Pancreas (tissue), 10 donors: ENCODE measurements around the gene SV2C. TPM values are rescaled to one million over a fixed set of nuclear protein-coding genes. Genes with fewer than 3 reads are reported as not detected.

Source experiments
- ATAC-seq, 4 donors: fragments of 200-7000 bp; cut with Tn5 transposase; one replicate each; pipeline versions ENCODE4 v1.8.0 to v1.9.1; 2020; ENCODE audit warnings: mild to moderate bottlenecking in 4 of 4, moderate library complexity in 4 of 4
- DNase-seq, 6 donors: peaks; one replicate each; pipeline ENCODE4 v3.0.0-alpha.2; 2020
- FAIRE-seq: peaks from 2 replicates; lab custom pipeline; 2012; peaks lifted over from hg19 to GRCh38; lab: Jason Lieb, UNC
- H3K27ac ChIP-seq, 4 donors: fragments of 200-600 bp; sonication (generic); 1 replicate in 3 of 4; 2 replicates in 1 of 4; pipeline versions ENCODE4 v1.5.0 to v1.8.0; 2020
- H3K27me3 ChIP-seq, 4 donors: fragments of 200-600 bp; one replicate each; pipeline ENCODE4 v1.8.0; 2021
- H3K36me3 ChIP-seq, 3 donors: fragments of 200-600 bp; sonication (generic) in 1 of 3; one replicate each; pipeline versions ENCODE4 v1.5.0 to v1.8.0; 2020 to 2021
- H3K4me1 ChIP-seq, 3 donors: fragments of 200-600 bp; one replicate each; pipeline ENCODE4 v1.8.0; 2021
- H3K4me3 ChIP-seq, 4 donors: fragments of 200-600 bp; sonication (generic) in 2 of 4; one replicate each; pipeline versions ENCODE4 v1.5.0 to v1.8.0; 2020 to 2021
- H3K9me3 ChIP-seq, 4 donors: fragments of 200-600 bp; one replicate each; pipeline ENCODE4 v1.8.0; 2021
- WGBS, 2 donors: extraction: QIAGEN DNeasy Blood & Tissue Kit; methylation state at CpG; one replicate each; pipeline ENCODE4 v1.1.7; 2013; 5-methylcytosine and 5-hydroxymethylcytosine counted together
- intact Hi-C, 3 donors: fragments of 100-400 bp; cut with DNase I; formaldehyde crosslinking; loops; one replicate each; pipeline versions ENCODE4 v1.11.1 to v1.14.2; 2022
- polyA plus RNA-seq, 2 donors: library from polyadenylated mRNA; stranded (reverse); fragments of 200-250 nt; gene quantifications; one replicate each; pipeline ENCODE4 v1.2.3, GENCODE V29; 2013
- total RNA-seq, 6 donors: library from RNA; stranded (reverse); fragmentation: NEBNext Ultra II Directional in 4 of 6; extraction: Animal tissue kit (Norgen Biotek cat#: 25700) in 4 of 6; gene quantifications; one replicate each; pipeline versions ENCODE4 v1.2.1 to v1.2.4, GENCODE V29; 2021 to 2023
- TF ChIP-seq, protein P1 (sequence below), 4 donors: fragments of 200-600 bp; sonication (generic) in 3 of 4; IDR thresholded peaks; one replicate each; pipeline versions ENCODE4 v1.5.0 to v1.8.0; 2021; ENCODE audit warnings: antibody characterized with exemption in 4 of 4
- donor health status: healthy with polysubstance abuse.
- donor health status: DM: no; HTN: no; CAD: no; lungs with moderate emphysema.
- donor health status: DM: no; HTN: no; CAD: no.
- donor health status: control.
- donor health status: control.
- donor health status: Bipolar disorder and iron deficiency.
- donor health status: DM: yes; HTN: yes; CAD: no.
- donor health status: DM: no; HTN: no; CAD: no.
- donor health status: DM: no; HTN: no; CAD: no.
- donor health status: DM: yes; HTN: yes; CAD: no.

Gene SV2C
- total and polyA plus RNA-seq, 8 donors = 0.05 to 0.18 (median 0.08) TPM; not detected in 1

- H3K36me3 ChIP-seq = no peaks in the 10 kb centered on the region
- no peaks in the 10 kb centered on the region for H3K27me3 ChIP-seq
- ATAC-seq = no peak
- peaks cover 5 to 9% (median 7%) of the 10 kb centered on the region in 3 donors for H3K4me1 ChIP-seq
- 90 to 92% methylated on average over 3 of the region's 3 CpGs for WGBS, 2 donors
- TF ChIP-seq, protein P1, sequence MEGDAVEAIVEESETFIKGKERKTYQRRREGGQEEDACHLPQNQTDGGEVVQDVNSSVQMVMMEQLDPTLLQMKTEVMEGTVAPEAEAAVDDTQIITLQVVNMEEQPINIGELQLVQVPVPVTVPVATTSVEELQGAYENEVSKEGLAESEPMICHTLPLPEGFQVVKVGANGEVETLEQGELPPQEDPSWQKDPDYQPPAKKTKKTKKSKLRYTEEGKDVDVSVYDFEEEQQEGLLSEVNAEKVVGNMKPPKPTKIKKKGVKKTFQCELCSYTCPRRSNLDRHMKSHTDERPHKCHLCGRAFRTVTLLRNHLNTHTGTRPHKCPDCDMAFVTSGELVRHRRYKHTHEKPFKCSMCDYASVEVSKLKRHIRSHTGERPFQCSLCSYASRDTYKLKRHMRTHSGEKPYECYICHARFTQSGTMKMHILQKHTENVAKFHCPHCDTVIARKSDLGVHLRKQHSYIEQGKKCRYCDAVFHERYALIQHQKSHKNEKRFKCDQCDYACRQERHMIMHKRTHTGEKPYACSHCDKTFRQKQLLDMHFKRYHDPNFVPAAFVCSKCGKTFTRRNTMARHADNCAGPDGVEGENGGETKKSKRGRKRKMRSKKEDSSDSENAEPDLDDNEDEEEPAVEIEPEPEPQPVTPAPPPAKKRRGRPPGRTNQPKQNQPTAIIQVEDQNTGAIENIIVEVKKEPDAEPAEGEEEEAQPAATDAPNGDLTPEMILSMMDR (IDR thresholded peaks at IDR 0.05) = no peak
- H3K9me3 ChIP-seq = no peaks in the 10 kb centered on the region
- intact Hi-C loops = no loop called here
- no peak overlapping the region for H3K4me3 ChIP-seq
- DNase-seq = no peak
- H3K27ac ChIP-seq = no peak overlapping the region
- no peak for FAIRE-seq
Observed at GRCh38 chr5:76376148-76376865, 293.1 kb downstream of the SV2C start.

DNA sequence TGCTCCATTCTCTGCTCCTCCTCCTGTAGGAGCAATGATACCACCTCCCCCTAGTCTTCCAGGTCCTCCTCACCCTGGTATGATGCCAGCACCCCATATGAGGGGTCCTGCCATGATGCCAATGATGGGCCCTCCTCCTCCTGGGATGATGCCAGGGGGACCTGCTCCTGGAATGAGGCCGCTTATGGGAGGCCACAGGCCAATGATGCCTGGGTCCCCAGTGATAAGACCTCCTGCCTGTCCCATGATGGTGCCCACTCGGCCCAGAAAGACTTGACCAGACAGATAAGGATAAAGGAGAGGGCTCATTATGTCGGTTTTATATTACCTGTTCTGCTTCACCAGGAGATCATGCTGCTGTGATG is 293.7 kb downstream of the SV2C start:
- FAIRE-seq (no peak), DNase-seq (peak in 1 of 6 donors; percentile 33), ATAC-seq (no peak)
- intact Hi-C loops = no loop called here
- TF ChIP-seq, protein P1 (IDR thresholded peaks at IDR 0.05) = no peak
- Histone ChIP-seq H3K27me3 (no peaks in the 10 kb centered on the region), H3K27ac (no peak overlapping the region), H3K4me1 (peaks cover 5 to 7% (median 7%) of the 10 kb centered on the region in 3 donors), H3K4me3 (no peak overlapping the region), H3K9me3 (no peaks in the 10 kb centered on the region), H3K36me3 (no peaks in the 10 kb centered on the region)
- 87 to 89% methylated on average over 3 of the region's 3 CpGs for WGBS, 2 donors

GRCh38 chr5:76378355-76378754 is 295.2 kb downstream of the SV2C start:
- DNase-seq (no peak), ATAC-seq (no peak), FAIRE-seq (no peak)
- no peak overlapping the region for H3K4me3 ChIP-seq
- H3K9me3 ChIP-seq = no peaks in the 10 kb centered on the region
- H3K36me3 ChIP-seq = no peaks in the 10 kb centered on the region
- intact Hi-C loops = no loop called here
- no peaks in the 10 kb centered on the region for H3K27me3 ChIP-seq
- WGBS, 2 donors = 93 to 96% methylated on average over 6 of the region's 6 CpGs
- TF ChIP-seq, protein P1 (IDR thresholded peaks at IDR 0.05) = no peak
- H3K4me1 ChIP-seq = no peaks in the 10 kb centered on the region
- no peak overlapping the region for H3K27ac ChIP-seq

- Histone ChIP-seq H3K27me3 (no peaks in the 10 kb centered on the region), H3K4me3 (no peak overlapping the region), H3K36me3 (no peaks in the 10 kb centered on the region), H3K27ac (no peak overlapping the region), H3K9me3 (no peaks in the 10 kb centered on the region), H3K4me1 (peaks cover 0 to 8% (median 6%) of the 10 kb centered on the region in 3 donors)
- TF ChIP-seq, protein P1 (IDR thresholded peaks at IDR 0.05) = no peak
- WGBS, 2 donors = 75 to 77% methylated on average over 5 of the region's 5 CpGs
- ATAC-seq = no peak
- intact Hi-C loops = no loop called here
- no peak for FAIRE-seq
- no peak for DNase-seq
Observed at GRCh38 chr5:76379316-76379715, 296.1 kb downstream of the SV2C start.

DNA sequence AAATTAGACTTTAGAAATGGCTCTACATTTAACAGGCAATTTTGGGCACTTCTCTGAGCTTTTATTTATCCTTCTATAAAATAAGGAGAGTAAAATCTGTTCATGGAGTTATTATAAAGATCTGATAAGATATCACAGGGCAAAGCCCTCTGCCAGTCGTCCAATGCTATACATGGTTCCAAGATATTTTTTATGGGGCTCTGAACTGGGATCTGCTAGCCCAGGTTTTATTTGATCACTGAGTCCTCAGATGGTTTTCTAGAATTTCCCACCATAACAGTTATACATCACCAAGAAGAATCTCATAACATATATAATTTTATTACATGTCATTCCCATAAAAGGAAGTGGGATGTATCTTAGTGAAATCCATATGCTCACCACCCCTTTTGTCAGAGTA is 296.7 kb downstream of the SV2C start:
- intact Hi-C loops = no loop called here
- Histone ChIP-seq H3K27ac (no peak overlapping the region), H3K36me3 (no peaks in the 10 kb centered on the region), H3K4me3 (no peak overlapping the region), H3K4me1 (peaks cover 3 to 12% (median 11%) of the 10 kb centered on the region in 3 donors), H3K27me3 (no peaks in the 10 kb centered on the region), H3K9me3 (no peaks in the 10 kb centered on the region)
- TF ChIP-seq, protein P1 (IDR thresholded peaks at IDR 0.05) = no peak
- FAIRE-seq = no peak
- no peak for ATAC-seq
- DNase-seq = no peak
- 31 to 46% methylated on average over 1 of the region's 1 CpG for WGBS, 2 donors
